GM12874 (cell line): ENCODE data around the gene MRPS23.
A peak's percentile ranks its signal among the peaks of the same experiment; 100 is the strongest.

Experiments used
- TF ChIP-seq, protein P1 (sequence below): IDR thresholded peaks from 2 replicates; pipeline ENCODE4 v1.5.1; 2011; ENCODE audit warnings: low read depth, mild to moderate bottlenecking, control low read depth, low read length, moderate library complexity; ENCODE audit not compliant: insufficient read depth

The MRPS23 gene

DNA sequence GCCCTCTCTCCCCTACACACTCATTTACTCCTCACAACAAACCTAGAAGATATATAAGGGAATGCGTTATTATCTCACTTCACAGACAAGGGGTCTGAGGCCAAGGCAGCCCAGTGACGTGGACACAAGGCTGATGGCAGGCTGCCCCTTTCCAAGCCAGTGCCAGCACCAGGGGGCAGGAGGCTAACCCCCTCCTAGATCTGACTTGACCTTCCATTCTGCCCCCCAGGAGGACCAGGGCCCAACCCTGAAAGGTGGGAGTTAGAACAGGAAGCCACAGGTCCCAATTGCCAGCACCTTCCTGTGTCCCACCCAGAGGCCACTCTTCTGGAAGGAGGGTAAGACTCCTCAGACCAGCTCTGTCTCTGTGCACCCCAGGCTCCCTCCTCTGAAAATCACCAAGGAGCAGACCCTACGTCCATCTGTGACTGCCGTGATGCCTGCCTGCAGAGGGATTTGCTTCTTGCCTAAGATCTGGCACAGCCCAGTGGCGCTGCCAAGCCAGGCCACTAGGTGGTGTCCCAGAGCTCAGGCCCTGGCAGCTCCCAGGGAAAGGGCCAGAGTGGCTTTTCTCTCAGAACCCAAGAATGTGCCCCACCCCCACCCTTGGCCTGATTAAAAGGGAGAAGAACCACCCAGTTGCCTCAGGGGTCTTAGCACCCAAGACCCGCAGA, 42.4 kb upstream of the MRPS23 start:
- TF ChIP-seq, protein P1, sequence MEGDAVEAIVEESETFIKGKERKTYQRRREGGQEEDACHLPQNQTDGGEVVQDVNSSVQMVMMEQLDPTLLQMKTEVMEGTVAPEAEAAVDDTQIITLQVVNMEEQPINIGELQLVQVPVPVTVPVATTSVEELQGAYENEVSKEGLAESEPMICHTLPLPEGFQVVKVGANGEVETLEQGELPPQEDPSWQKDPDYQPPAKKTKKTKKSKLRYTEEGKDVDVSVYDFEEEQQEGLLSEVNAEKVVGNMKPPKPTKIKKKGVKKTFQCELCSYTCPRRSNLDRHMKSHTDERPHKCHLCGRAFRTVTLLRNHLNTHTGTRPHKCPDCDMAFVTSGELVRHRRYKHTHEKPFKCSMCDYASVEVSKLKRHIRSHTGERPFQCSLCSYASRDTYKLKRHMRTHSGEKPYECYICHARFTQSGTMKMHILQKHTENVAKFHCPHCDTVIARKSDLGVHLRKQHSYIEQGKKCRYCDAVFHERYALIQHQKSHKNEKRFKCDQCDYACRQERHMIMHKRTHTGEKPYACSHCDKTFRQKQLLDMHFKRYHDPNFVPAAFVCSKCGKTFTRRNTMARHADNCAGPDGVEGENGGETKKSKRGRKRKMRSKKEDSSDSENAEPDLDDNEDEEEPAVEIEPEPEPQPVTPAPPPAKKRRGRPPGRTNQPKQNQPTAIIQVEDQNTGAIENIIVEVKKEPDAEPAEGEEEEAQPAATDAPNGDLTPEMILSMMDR: peak; percentile 95

DNA sequence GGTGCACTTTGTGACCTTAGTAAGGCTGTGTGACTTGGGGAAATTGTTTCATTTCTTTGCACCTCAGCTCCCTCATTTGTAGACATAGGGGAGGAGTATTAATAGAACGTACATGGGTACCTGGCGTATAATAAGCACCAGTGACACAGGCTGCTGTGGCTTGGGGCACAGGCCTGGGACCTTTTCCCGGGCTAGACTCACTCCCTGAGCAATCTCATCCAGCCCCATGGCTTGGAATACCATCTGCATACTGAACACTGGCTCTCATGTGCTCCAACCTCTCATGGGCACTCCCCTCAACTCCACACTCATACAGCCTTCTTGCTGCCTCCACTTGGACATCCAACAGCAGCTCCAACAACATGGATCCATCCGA, 41.0 kb upstream of the MRPS23 start:
- TF ChIP-seq, protein P1: no peak

DNA sequence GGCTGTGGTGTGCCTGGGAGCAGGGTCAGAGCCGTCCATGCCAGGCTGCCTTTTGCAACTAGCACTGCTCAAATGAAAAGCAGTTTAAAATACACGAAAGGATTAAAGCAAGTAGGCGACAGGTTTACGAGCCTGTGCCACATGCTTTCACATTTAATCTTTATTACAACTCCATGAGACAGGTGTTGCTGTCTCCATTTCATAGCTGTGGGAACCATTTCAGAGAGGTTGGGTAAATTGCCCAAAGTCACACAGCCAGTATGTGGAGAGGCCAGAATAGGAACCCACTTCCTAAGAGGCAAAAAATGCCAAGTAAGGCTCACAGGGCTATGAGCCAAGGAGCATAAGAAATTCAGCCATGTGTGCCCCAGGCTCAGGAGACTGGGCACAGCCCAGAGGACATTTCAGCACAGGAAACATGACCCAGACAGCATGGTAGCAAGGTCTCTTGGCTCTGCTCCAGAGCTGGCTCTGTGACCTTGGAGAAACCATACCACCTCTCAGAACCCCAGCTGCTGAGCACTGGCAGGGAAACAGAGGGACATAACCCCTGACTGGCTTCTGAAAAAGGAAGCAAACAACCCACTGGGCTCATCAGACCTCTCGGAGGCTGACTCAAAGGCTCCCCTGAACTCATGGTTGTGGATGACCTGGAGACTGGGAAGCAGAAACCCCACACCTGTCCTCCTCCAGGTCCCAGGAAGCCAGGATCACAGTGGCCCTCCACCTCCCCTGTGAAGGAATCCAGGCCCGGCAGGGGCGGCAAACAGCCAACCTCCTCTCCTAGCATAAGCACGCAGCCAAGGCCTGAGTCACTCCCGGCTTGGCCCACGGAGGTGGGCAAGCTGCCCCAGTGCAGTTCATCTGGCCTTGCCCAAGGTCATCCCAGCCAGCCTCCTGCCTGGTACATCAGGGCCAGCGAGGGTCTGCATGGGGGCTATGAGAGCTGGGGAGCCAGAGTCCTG, 40.3 kb upstream of the MRPS23 start:
- TF ChIP-seq, protein P1: no peak

DNA sequence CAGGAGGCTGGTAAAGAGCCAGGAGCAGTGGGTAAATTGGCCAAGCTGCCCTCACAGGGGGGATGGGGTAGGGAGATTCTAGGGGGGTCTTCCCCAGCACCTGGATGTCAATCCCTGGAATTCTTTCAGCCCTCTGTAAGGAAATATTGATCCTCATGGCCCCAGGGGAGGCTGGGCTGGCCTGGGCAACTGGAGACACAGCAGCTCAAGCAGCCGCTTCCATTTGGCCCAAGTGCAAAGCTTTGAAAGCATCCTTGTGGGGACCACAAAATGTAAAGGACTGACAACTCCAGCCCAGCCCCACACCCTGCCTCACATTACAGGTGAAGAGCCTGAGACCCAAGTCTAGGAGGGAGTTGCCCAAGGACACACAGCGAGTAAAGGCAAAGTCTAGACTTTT, 39.4 kb upstream of the MRPS23 start:
- TF ChIP-seq, protein P1: no peak

DNA sequence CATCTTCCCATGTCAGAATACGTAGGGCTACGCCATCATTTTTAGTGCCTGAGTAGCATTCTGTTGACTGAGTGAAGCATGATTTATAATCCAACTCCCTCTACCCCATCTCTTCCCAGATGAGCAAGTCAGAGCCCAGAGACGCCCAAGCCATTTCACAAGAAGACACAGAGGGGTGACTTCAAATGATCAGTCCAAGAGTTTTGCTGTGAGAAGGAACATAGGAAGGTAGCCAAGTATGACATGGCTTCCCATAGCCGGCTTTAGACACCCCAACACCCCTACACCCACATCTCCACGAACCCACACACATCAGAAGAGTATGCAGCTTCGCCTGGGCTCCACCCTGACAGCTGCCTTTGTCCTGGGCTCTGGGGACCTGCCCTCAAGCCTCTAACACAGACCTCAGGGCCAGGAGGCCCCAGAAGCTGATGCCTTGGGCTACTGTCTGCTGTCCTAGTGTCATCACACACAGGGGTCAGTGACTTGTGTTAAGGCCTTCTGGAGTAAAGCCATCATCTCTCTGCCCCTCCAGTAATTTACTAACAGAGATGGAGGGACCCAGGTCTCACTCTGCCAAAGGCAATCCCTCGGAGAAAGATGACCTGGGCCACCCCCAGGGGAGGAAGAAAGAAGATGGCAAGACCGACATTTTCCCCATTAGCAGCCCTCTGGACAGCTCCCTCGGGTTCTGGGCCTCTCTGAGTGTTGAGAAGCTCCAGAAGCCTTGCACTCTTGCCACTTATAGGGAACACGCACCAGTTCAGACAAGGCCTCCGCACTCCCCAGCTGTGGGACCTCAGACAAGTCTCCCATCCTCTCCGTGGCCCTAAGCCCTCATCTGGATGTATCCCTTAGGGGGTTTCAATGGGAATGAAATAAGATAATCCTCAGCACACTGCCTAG, 38.7 kb upstream of the MRPS23 start:
- TF ChIP-seq, protein P1: no peak

DNA sequence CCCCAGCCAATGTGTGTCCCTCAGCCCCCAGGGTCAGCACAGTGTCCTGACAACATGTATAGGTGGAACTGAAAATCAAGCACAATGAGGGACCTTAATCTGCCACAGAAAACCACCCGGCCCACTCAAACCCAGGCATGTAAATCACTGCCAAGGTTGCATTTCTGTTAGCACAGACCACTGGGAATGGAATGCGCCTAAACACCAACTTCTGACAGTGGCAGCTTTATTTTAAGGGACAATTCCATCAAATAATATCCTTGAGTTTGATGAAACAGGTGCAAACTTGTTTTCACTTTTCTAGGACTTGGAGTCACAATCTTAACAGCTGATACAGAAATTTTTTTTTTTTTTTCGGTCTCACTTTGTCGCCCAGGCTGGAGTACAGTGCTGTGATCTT, 37.3 kb upstream of the MRPS23 start:
- TF ChIP-seq, protein P1: no peak

DNA sequence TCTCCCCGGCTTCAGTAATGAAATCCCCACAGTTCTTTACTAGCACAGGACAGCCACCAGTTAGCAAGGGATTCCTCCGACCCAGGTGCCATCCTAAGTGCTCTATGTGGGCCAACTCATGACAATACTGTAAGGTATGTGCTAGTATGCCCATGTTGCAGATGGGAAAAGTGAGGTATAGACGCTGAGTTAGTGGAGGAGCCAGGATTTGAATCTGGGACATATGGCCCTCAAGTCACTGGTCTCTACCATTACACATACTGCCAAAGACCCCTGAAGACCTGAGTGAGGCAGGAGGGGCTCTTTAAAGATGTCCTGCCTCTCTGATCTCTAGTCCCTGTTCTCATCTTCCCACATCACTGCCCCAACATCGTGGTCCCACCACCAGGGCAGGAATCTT, 36.2 kb upstream of the MRPS23 start:
- TF ChIP-seq, protein P1: no peak
